Adrenal gland (tissue), 12 donors: ENCODE data around the gene GRIN3B. TPM values are rescaled to one million over a fixed set of nuclear protein-coding genes. Genes with fewer than 3 reads are reported as not detected.
A peak's percentile ranks its signal among the peaks of the same experiment; 100 is the strongest.

Source experiments
- DNase-seq, 7 donors: peaks; one replicate each; pipeline ENCODE4 v3.0.0-alpha.2; 2019 to 2020
- H3K27ac ChIP-seq, 5 donors: fragments of 200-600 bp; sonication (generic) in 4 of 5; 1 replicate in 3 of 5; 2 replicates in 2 of 5; pipeline versions ENCODE4 v1.5.1 to v1.8.0; 2016 to 2020; ENCODE audit warnings: mild to moderate bottlenecking in 1 of 5
- H3K27me3 ChIP-seq: fragments of 200-600 bp; 2 replicates; pipeline ENCODE4 v1.8.0; 2021
- H3K36me3 ChIP-seq, 2 donors: fragments of 200-600 bp; replicated peaks in 1 of 2; 1 replicate in 1 of 2; 2 replicates in 1 of 2; pipeline versions ENCODE4 v1.5.1 to v1.8.0; 2018 to 2022
- H3K4me1 ChIP-seq, 2 donors: fragments of 200-600 bp; replicated peaks in 1 of 2; 1 replicate in 1 of 2; 2 replicates in 1 of 2; pipeline versions ENCODE4 v1.5.1 to v1.8.0; 2018 to 2021
- H3K4me3 ChIP-seq, 4 donors: fragments of 200-600 bp; sonication (generic) in 3 of 4; one replicate each; pipeline ENCODE4 v1.5.1; 2016 to 2018
- H3K9me3 ChIP-seq, 3 donors: fragments of 200-600 bp; sonication (generic) in 1 of 3; replicated peaks in 1 of 3; 1 replicate in 2 of 3; 2 replicates in 1 of 3; pipeline versions ENCODE4 v1.5.1 to v1.8.0; 2016 to 2021
- CTCF ChIP-seq, 6 experiments: fragments of 450-650 bp in 4 of 6; fragments of 200-600 bp in 2 of 6; sonication (generic) in 1 of 6; IDR thresholded peaks; 1 replicate in 5 of 6; 2 replicates in 1 of 6; pipeline versions ENCODE4 v1.5.1 to v1.8.0; 2016 to 2021; ENCODE audit warnings: antibody characterized with exemption in 6 of 6, mild to moderate bottlenecking in 2 of 6, moderate library complexity in 1 of 6
- POLR2A ChIP-seq, 2 donors: fragments of 450-650 bp; IDR thresholded peaks; one replicate each; pipeline ENCODE4 v1.6.1; 2017; ENCODE audit warnings: antibody characterized with exemption in 2 of 2, mild to moderate bottlenecking in 2 of 2, moderate library complexity in 1 of 2
- WGBS, 4 donors: extraction: QIAGEN DNeasy Blood & Tissue Kit in 2 of 4; methylation state at CpG; one replicate each; pipeline versions ENCODE4 v1.1.5 to v1.1.7; 2013 to 2017; 5-methylcytosine and 5-hydroxymethylcytosine counted together
- intact Hi-C, 2 donors: fragments of 100-400 bp; cut with DNase I; formaldehyde crosslinking; loops; one replicate each; pipeline versions ENCODE4 v1.14.1 to v1.15.0; 2022 to 2023
- polyA plus RNA-seq, 3 donors: library from polyadenylated mRNA; stranded (reverse); fragments of 200-250 nt in 2 of 3; fragments of 350-450 nt in 1 of 3; fragmentation: Illumina TruSeq in 1 of 3; extraction: RNeasy Lipid Tissue Mini Kit (QIAGEN cat#74804) in 1 of 3; gene quantifications; one replicate each; pipeline ENCODE4 v1.2.3, GENCODE V29; 2013 to 2014
- total RNA-seq, 9 donors: library from RNA; depleted of rRNA in 4 of 9; stranded (reverse); fragments of >200 nt in 4 of 9; fragments of 120-200 nt in 1 of 9; fragmentation: NEBNext Ultra II Directional in 1 of 9; extraction: Animal tissue kit (Norgen Biotek cat#: 25700) in 1 of 9; gene quantifications; one replicate each; pipeline versions ENCODE4 v1.1.0 to v1.2.4, GENCODE V29; 2013 to 2023
- donor health status: healthy with polysubstance abuse.
- donor health status: Bipolar disorder and iron deficiency.
- donor health status: DM: yes; HTN: yes; CAD: no.
- donor health status: DM: no; HTN: no; CAD: no.
- donor health status: DM: no; HTN: no; CAD: no.
- donor health status: DM: yes; HTN: yes; CAD: no.

GRIN3B gene
- total and polyA plus RNA-seq, 12 donors, result 0.08 to 0.24 (median 0.16) TPM; not detected in 8

GRCh38 chr19:1041272-1041834 is 41.1 kb downstream of the GRIN3B start:
- WGBS, 4 donors, result 18 to 43% (median 30%) methylated on average over 11 to 26 of the region's 26 CpGs
- H3K9me3 ChIP-seq, result no peaks in the 10 kb centered on the region
- peaks cover 7 to 28% of the 10 kb centered on the region in 2 donors for H3K4me1 ChIP-seq
- TF ChIP-seq POLR2A (IDR thresholded peaks at IDR 0.05), result no peak
- TF ChIP-seq CTCF (IDR thresholded peaks at IDR 0.05), result no peak
- peak overlapping the region in 1 of 4 donors; percentile 51 for H3K4me3 ChIP-seq
- peak overlapping the region in 1 of 5 donors; percentile 49 for H3K27ac ChIP-seq
- peaks cover 0 to 14% of the 10 kb centered on the region in 2 donors for H3K36me3 ChIP-seq
- no peaks in the 10 kb centered on the region for H3K27me3 ChIP-seq
- intact Hi-C loops, result no loop called here
- DNase-seq, result no peak

GRCh38 chr19:1041835-1042685 is 41.8 kb downstream of the GRIN3B start:
- WGBS, 4 donors, result 64 to 77% (median 70%) methylated on average over 9 to 43 of the region's 43 CpGs
- TF ChIP-seq CTCF (IDR thresholded peaks at IDR 0.05), result no peak
- TF ChIP-seq POLR2A (IDR thresholded peaks at IDR 0.05), result no peak
- peaks cover 7 to 28% of the 10 kb centered on the region in 2 donors for H3K4me1 ChIP-seq
- H3K27me3 ChIP-seq, result no peaks in the 10 kb centered on the region
- H3K36me3 ChIP-seq, result peaks cover 0 to 7% of the 10 kb centered on the region in 2 donors
- intact Hi-C loops, result no loop called here
- H3K9me3 ChIP-seq, result no peaks in the 10 kb centered on the region
- H3K4me3 ChIP-seq, result no peak overlapping the region
- DNase-seq, result no peak
- no peak overlapping the region for H3K27ac ChIP-seq

GRCh38 chr19:1042689-1043511 is 42.7 kb downstream of the GRIN3B start:
- WGBS, 4 donors, result 62 to 74% (median 69%) methylated on average over 7 to 23 of the region's 23 CpGs; no CpG with 5 or more reads in 1 of the 4 donors
- no peak for TF ChIP-seq POLR2A (IDR thresholded peaks at IDR 0.05)
- no peak for TF ChIP-seq CTCF (IDR thresholded peaks at IDR 0.05)
- Histone ChIP-seq H3K36me3 (no peaks in the 10 kb centered on the region), H3K4me1 (peaks cover 7 to 28% of the 10 kb centered on the region in 2 donors), H3K4me3 (no peak overlapping the region), H3K27me3 (no peaks in the 10 kb centered on the region), H3K27ac (no peak overlapping the region), H3K9me3 (no peaks in the 10 kb centered on the region)
- no peak for DNase-seq
- intact Hi-C loops, result no loop called here

GRCh38 chr19:1045247-1045603 is 45.0 kb downstream of the GRIN3B start:
- DNase-seq, result peak in 1 of 7 donors; percentile 20
- Histone ChIP-seq H3K36me3 (no peaks in the 10 kb centered on the region), H3K4me3 (no peak overlapping the region), H3K27me3 (no peaks in the 10 kb centered on the region), H3K27ac (no peak overlapping the region), H3K4me1 (peaks cover 7 to 16% of the 10 kb centered on the region in 2 donors), H3K9me3 (no peaks in the 10 kb centered on the region)
- intact Hi-C loops, result no loop called here
- TF ChIP-seq CTCF (IDR thresholded peaks at IDR 0.05), result no peak
- TF ChIP-seq POLR2A (IDR thresholded peaks at IDR 0.05), result no peak
- 76 to 82% (median 78%) methylated on average over 7 to 10 of the region's 10 CpGs for WGBS, 4 donors
